Measurements from ENCODE around the gene HAPLN3. TPM values are rescaled to one million over a fixed set of nuclear protein-coding genes. Genes with fewer than 3 reads are reported as not detected.
A peak's percentile ranks its signal among the peaks of the same experiment; 100 is the strongest.

The HAPLN3 gene
- total and polyA plus RNA-seq, 2 of the 4 experiments (the other 2 are of a cell fraction): 5.9 to 28.6 TPM

DNA sequence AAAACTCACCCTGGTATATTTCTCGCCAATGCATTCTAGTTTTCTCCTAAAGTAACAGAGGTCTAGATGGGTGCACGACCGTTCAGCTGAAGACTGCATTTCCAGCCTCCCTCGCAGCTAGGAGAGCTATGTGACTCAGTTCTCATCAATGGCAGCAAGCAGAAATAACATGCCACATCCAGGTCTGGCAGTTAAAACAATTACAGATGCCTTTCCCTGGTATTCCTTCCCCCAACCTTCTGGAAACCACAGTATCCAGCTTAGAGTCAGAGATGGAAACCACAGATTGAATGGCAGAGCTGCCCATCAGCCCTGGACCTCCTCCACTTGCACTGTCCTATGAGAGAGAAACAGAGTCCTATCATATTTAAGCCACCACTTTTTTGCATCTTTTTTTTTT lies 4.8 kb downstream of the HAPLN3 start:
- H3K14ac ChIP-seq (replicated peaks; ENCODE audit: low read depth, low read length): no peak overlapping the region
- no peak overlapping the region for H2BK5ac ChIP-seq (ENCODE audit: low read depth, low read length, poor library complexity, severe bottlenecking)
- H4K8ac ChIP-seq (ENCODE audit: low read depth in 2 of 2, low read length in 2 of 2): no peak overlapping the region
- H3K4me1 ChIP-seq (ENCODE audit: control insufficient read depth, insufficient read depth, low read length): peaks cover 2% of the 10 kb centered on the region; the same call in 1 of the 2 replicates
- DNase-seq (no peak), ATAC-seq (ENCODE audit: low read depth) (peak; percentile 15; the same call in 1 of the 2 replicates)
- H3K36me3 ChIP-seq (ENCODE audit: control insufficient read depth, insufficient read depth, low read length): peaks cover 4% of the 10 kb centered on the region; the same call in 1 of the 2 replicates
- H3K9me3 ChIP-seq (ENCODE audit: control insufficient read depth, insufficient read depth, low read length): no peaks in the 10 kb centered on the region
- H2AK9ac ChIP-seq (replicated peaks; ENCODE audit: low read depth, low read length, poor library complexity): no peak overlapping the region
- H3K23ac ChIP-seq (ENCODE audit: low read depth, low read length): no peak overlapping the region
- BruUV-seq (replicated peaks): no TSS peak
- no peaks in the 10 kb centered on the region for H3K27me3 ChIP-seq (ENCODE audit: control insufficient read depth, insufficient read depth, low read length)
- in situ Hi-C loops (cut with MboI; ENCODE audit: low sequenced_read_pairs): no loop called here
- H2AFZ ChIP-seq (replicated peaks; ENCODE audit: low read length, poor library complexity): no peak overlapping the region
- H2BK15ac ChIP-seq (ENCODE audit: low read depth, low read length): no peak overlapping the region
- H3K4ac ChIP-seq (ENCODE audit: low read depth, low read length): no peak overlapping the region
- H3K27ac ChIP-seq (ENCODE audit: insufficient read depth, low read length): no peak overlapping the region
- intact Hi-C loops (cut with micrococcal nuclease): no loop called here
- TF ChIP-seq NFE2L2 (IDR thresholded peaks at IDR 0.05; ENCODE audit: low read depth, low read length) (no peak), CHD1 (IDR thresholded peaks at IDR 0.05; ENCODE audit: low read depth, low read length) (no peak), RFX5 (IDR thresholded peaks at IDR 0.05; ENCODE audit: low read depth, low read length) (no peak), MXI1 (IDR thresholded peaks at IDR 0.05; ENCODE audit: borderline replicate concordance, low read depth, low read length) (no peak), CEBPB (IDR thresholded peaks at IDR 0.05; ENCODE audit: low read depth, low read length) (no peak), SMC3 (IDR thresholded peaks at IDR 0.05; ENCODE audit: low read depth, low read length) (no peak), POLR2A (IDR thresholded peaks at IDR 0.05; ENCODE audit: low read depth, low read length) (no peak), RCOR1 (IDR thresholded peaks at IDR 0.05; ENCODE audit: insufficient replicate concordance, low read length) (no peak), MAFK (IDR thresholded peaks at IDR 0.05; ENCODE audit: low read depth, low read length) (no peak), BHLHE40 (IDR thresholded peaks at IDR 0.05; ENCODE audit: low read depth, low read length) (no peak), MAZ (IDR thresholded peaks at IDR 0.05; ENCODE audit: borderline replicate concordance, low read depth, low read length) (no peak), FOS (IDR thresholded peaks at IDR 0.05; ENCODE audit: low read depth, low read length) (no peak), RAD21 (IDR thresholded peaks at IDR 0.05; ENCODE audit: low read length) (no peak)
- TF ChIP-seq, protein P1, sequence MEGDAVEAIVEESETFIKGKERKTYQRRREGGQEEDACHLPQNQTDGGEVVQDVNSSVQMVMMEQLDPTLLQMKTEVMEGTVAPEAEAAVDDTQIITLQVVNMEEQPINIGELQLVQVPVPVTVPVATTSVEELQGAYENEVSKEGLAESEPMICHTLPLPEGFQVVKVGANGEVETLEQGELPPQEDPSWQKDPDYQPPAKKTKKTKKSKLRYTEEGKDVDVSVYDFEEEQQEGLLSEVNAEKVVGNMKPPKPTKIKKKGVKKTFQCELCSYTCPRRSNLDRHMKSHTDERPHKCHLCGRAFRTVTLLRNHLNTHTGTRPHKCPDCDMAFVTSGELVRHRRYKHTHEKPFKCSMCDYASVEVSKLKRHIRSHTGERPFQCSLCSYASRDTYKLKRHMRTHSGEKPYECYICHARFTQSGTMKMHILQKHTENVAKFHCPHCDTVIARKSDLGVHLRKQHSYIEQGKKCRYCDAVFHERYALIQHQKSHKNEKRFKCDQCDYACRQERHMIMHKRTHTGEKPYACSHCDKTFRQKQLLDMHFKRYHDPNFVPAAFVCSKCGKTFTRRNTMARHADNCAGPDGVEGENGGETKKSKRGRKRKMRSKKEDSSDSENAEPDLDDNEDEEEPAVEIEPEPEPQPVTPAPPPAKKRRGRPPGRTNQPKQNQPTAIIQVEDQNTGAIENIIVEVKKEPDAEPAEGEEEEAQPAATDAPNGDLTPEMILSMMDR (conservative IDR thresholded peaks at IDR 0.05; ENCODE audit: low read depth, low read length): no peak
- TF ChIP-seq, protein P2, sequence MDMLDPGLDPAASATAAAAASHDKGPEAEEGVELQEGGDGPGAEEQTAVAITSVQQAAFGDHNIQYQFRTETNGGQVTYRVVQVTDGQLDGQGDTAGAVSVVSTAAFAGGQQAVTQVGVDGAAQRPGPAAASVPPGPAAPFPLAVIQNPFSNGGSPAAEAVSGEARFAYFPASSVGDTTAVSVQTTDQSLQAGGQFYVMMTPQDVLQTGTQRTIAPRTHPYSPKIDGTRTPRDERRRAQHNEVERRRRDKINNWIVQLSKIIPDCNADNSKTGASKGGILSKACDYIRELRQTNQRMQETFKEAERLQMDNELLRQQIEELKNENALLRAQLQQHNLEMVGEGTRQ (IDR thresholded peaks at IDR 0.05; ENCODE audit: low read depth, low read length): no peak
- TF ChIP-seq, protein P3, sequence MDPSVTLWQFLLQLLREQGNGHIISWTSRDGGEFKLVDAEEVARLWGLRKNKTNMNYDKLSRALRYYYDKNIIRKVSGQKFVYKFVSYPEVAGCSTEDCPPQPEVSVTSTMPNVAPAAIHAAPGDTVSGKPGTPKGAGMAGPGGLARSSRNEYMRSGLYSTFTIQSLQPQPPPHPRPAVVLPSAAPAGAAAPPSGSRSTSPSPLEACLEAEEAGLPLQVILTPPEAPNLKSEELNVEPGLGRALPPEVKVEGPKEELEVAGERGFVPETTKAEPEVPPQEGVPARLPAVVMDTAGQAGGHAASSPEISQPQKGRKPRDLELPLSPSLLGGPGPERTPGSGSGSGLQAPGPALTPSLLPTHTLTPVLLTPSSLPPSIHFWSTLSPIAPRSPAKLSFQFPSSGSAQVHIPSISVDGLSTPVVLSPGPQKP (IDR thresholded peaks at IDR 0.05; ENCODE audit: borderline replicate concordance, low read depth, low read length): no peak
- no peak overlapping the region for H2BK20ac ChIP-seq (ENCODE audit: low read depth, low read length)
- H3K9me1 ChIP-seq (ENCODE audit: insufficient read depth, low read length): peaks cover 10% of the 10 kb centered on the region; the same call in 1 of the 2 replicates
- H4K20me1 ChIP-seq (ENCODE audit: insufficient read depth, low read length): peaks cover 3% of the 10 kb centered on the region; the same call in 1 of the 2 replicates
- dilution Hi-C loops (cut with HindIII; ENCODE audit: low sequenced_read_pairs, unreplicated experiment): no loop called here
- no peak overlapping the region for H3K9ac ChIP-seq (ENCODE audit: low read depth, low read length)
- no peak overlapping the region for H3K18ac ChIP-seq (ENCODE audit: low read depth, low read length)
- no peaks in the 10 kb centered on the region for H3K79me1 ChIP-seq (ENCODE audit: low read depth in 1 of 2, low read length in 2 of 2)
- no peak overlapping the region for H3K4me2 ChIP-seq (ENCODE audit: low read depth, low read length)
- H4K5ac ChIP-seq (ENCODE audit: low read depth, low read length): no peak overlapping the region
- H2BK120ac ChIP-seq (ENCODE audit: low read depth, low read length): no peak overlapping the region
- 93% methylated on average over 3 of the region's 4 CpGs; no CpG with 5 or more reads in 1 of the 2 experiments for WGBS, 2 experiments (ENCODE audit: extremely low coverage in 2 of 2, insufficient read length in 1 of 2)
- no peak overlapping the region for H2AK5ac ChIP-seq (ENCODE audit: low read depth, low read length)
- no peak overlapping the region for H4K91ac ChIP-seq (ENCODE audit: insufficient read depth, low read depth, low read length)
- H3K4me3 ChIP-seq (ENCODE audit: insufficient read depth, low read depth, low read length): no peak overlapping the region
- ChIA-PET CTCF (interaction anchor here (0.6 to 1.9 kb wide), 2 partner anchors 14 to 289 kb away, joined by 3 to 6 read pairs; no protein-coding TSS in a partner anchor), POLR2A (ENCODE audit: unreplicated experiment) (no interaction called here)
- H3K56ac ChIP-seq (ENCODE audit: extremely low read depth, insufficient read depth, low read length): no peak overlapping the region

Measured in IMR-90 (cell line).